DMS114 treated with DMSO at 0.1 percent for 48 hours (cell line): Measurements from ENCODE around the gene PTH2.
A peak's percentile ranks its signal among the peaks of the same experiment; 100 is the strongest.

Experiments used
- DNase-seq: peaks from one replicate; lab custom pipeline; 2025; ENCODE audit not compliant: unreplicated experiment; lab: John Stamatoyannopoulos, UW

Gene PTH2

GRCh38 chr19:49415102-49415809 lies 8.0 kb downstream of the PTH2 start:
- DNase-seq = no peak

- DNase-seq = no peak
Measured at GRCh38 chr19:49414256-49414655, 9.0 kb downstream of the PTH2 start.

GRCh38 chr19:49413348-49413747 lies 9.9 kb downstream of the PTH2 start:
- DNase-seq = no peak

GRCh38 chr19:49411681-49412326 lies 11.4 kb downstream of the PTH2 start:
- no peak for DNase-seq

- DNase-seq = no peak
Measured at GRCh38 chr19:49409441-49410029, 13.7 kb downstream of the PTH2 start.

GRCh38 chr19:49408816-49409440 lies 14.3 kb downstream of the PTH2 start:
- DNase-seq = no peak

GRCh38 chr19:49407482-49408015 lies 15.7 kb downstream of the PTH2 start:
- DNase-seq = no peak

- DNase-seq = no peak
Measured at GRCh38 chr19:49407079-49407478, 16.2 kb downstream of the PTH2 start.

- DNase-seq = no peak
Measured at GRCh38 chr19:49403404-49404187, 19.6 kb downstream of the PTH2 start.

- DNase-seq = no peak
Measured at GRCh38 chr19:49400029-49400428, 23.2 kb downstream of the PTH2 start.

GRCh38 chr19:49398931-49399330 lies 24.3 kb downstream of the PTH2 start:
- DNase-seq = no peak

- DNase-seq = no peak
Measured at GRCh38 chr19:49398001-49398615, 25.1 kb downstream of the PTH2 start.

- DNase-seq = no peak
Measured at GRCh38 chr19:49396738-49397505, 26.3 kb downstream of the PTH2 start.

GRCh38 chr19:49395581-49396407 lies 27.4 kb downstream of the PTH2 start:
- no peak for DNase-seq

GRCh38 chr19:49393881-49394280 lies 29.4 kb downstream of the PTH2 start:
- DNase-seq = no peak

GRCh38 chr19:49391581-49392399 lies 31.5 kb downstream of the PTH2 start:
- DNase-seq = peak; percentile 39

- no peak for DNase-seq
Measured at GRCh38 chr19:49390929-49391359, 32.3 kb downstream of the PTH2 start.
